NCI-H1048 (cell line): ENCODE results near the gene MS4A10.
"Not testable (repeated sequence)": the region's sequence is repeated elsewhere in the genome, so short reads cannot be mapped to it uniquely, and the experiment has no call there.

ENCODE experiments used
- DNase-seq: peaks from one replicate; lab custom pipeline; 2025; lab: John Stamatoyannopoulos, UW

MS4A10 gene

GRCh38 chr11:60788401-60789125, 3.4 kb downstream of the MS4A10 start:
- DNase-seq = no peak

GRCh38 chr11:60790726-60791125, 5.6 kb downstream of the MS4A10 start:
- DNase-seq = no peak

- DNase-seq = no peak
These were observed 6.2 kb downstream of the MS4A10 start for GRCh38 chr11:60791153-60791933.

GRCh38 chr11:60792521-60792920, 7.4 kb downstream of the MS4A10 start:
- no peak for DNase-seq

- no peak for DNase-seq
These were observed 10.2 kb downstream of the MS4A10 start for GRCh38 chr11:60795291-60795690.

GRCh38 chr11:60797846-60798630, 12.9 kb downstream of the MS4A10 start:
- DNase-seq = no peak

GRCh38 chr11:60798631-60799030, 13.5 kb downstream of the MS4A10 start:
- no peak for DNase-seq

- no peak for DNase-seq
These were observed 16.1 kb downstream of the MS4A10 start for GRCh38 chr11:60801194-60801593.

- no peak for DNase-seq
These were observed 18.3 kb downstream of the MS4A10 start for GRCh38 chr11:60803273-60803936.

GRCh38 chr11:60809249-60809648, 24.1 kb downstream of the MS4A10 start:
- no peak for DNase-seq

GRCh38 chr11:60809691-60810090, 24.6 kb downstream of the MS4A10 start:
- no peak for DNase-seq

GRCh38 chr11:60810151-60810550, 25.0 kb downstream of the MS4A10 start:
- DNase-seq = no peak

GRCh38 chr11:60810569-60810968, 25.4 kb downstream of the MS4A10 start:
- DNase-seq = no peak

- no peak for DNase-seq
These were observed 28.2 kb downstream of the MS4A10 start for GRCh38 chr11:60813324-60813723.

GRCh38 chr11:60814112-60814511, 29.0 kb downstream of the MS4A10 start:
- no peak for DNase-seq

- no peak for DNase-seq
These were observed 31.5 kb downstream of the MS4A10 start for GRCh38 chr11:60816590-60817157.

GRCh38 chr11:60818057-60818456, 32.9 kb downstream of the MS4A10 start:
- DNase-seq = no peak

GRCh38 chr11:60821827-60822599, 36.9 kb downstream of the MS4A10 start:
- no peak for DNase-seq

GRCh38 chr11:60823745-60824306, 38.7 kb downstream of the MS4A10 start:
- not testable (repeated sequence) for DNase-seq

- DNase-seq = no peak
These were observed 40.0 kb downstream of the MS4A10 start for GRCh38 chr11:60825118-60825517.

GRCh38 chr11:60825790-60826189, 40.7 kb downstream of the MS4A10 start:
- no peak for DNase-seq
